CD4-positive, alpha-beta T cell treated with Interleukin-17A for 4 hours (primary cell): ENCODE measurements around the gene MGST1.
"Not testable (repeated sequence)": the region's sequence is repeated elsewhere in the genome, so short reads cannot be mapped to it uniquely, and the experiment has no call there.

Experiments used
- DNase-seq: peaks from one replicate; pipeline ENCODE4 v3.0.0-alpha.2; 2020; ENCODE audit warnings: mixed read lengths

The MGST1 gene

GRCh38 chr12:16358878-16359277 is 11.4 kb downstream of the MGST1 start:
- DNase-seq, result no peak

- peak; percentile 3 for DNase-seq
Observed at GRCh38 chr12:16359512-16360491, 12.4 kb downstream of the MGST1 start.

- DNase-seq, result no peak
Observed at GRCh38 chr12:16361142-16361783, 13.8 kb downstream of the MGST1 start.

- no peak for DNase-seq
Observed at GRCh38 chr12:16362550-16362949, 15.1 kb downstream of the MGST1 start.

- no peak for DNase-seq
Observed at GRCh38 chr12:16369156-16369555, 21.7 kb downstream of the MGST1 start.

- no peak for DNase-seq
Observed at GRCh38 chr12:16370096-16370495, 22.7 kb downstream of the MGST1 start.

- DNase-seq, result not testable (repeated sequence)
Observed at GRCh38 chr12:16382652-16383312, 35.3 kb downstream of the MGST1 start.

GRCh38 chr12:16384732-16385131 is 37.3 kb downstream of the MGST1 start:
- DNase-seq, result no peak

GRCh38 chr12:16385782-16386646 is 38.6 kb downstream of the MGST1 start:
- DNase-seq, result no peak

- DNase-seq, result no peak
Observed at GRCh38 chr12:16387919-16388318, 40.5 kb downstream of the MGST1 start.

GRCh38 chr12:16389594-16389993 is 42.1 kb downstream of the MGST1 start:
- DNase-seq, result no peak

GRCh38 chr12:16392846-16393535 is 45.5 kb downstream of the MGST1 start:
- DNase-seq, result no peak

GRCh38 chr12:16399101-16399500 is 51.7 kb downstream of the MGST1 start:
- DNase-seq, result no peak

- not testable (repeated sequence) for DNase-seq
Observed at GRCh38 chr12:16401835-16402234, 54.4 kb downstream of the MGST1 start.

- DNase-seq, result no peak
Observed at GRCh38 chr12:16407346-16407745, 59.9 kb downstream of the MGST1 start.
